ENCODE data around the gene SDF2L1.

The SDF2L1 gene

GRCh38 chr22:21632237-21632895 is 9.7 kb upstream of the SDF2L1 start, which contains the start of gene CCDC116:
Gene CCDC116 (plus strand): TSS chr22:21632760. CDS start chr22:21633182, 422 bp downstream.
- no peak for DNase-seq (ENCODE audit: low spot score)
- no peak for TF ChIP-seq CTCF (IDR thresholded peaks at IDR 0.05; ENCODE audit: borderline replicate concordance, control extremely low read depth, extremely low read depth, insufficient read depth, missing control alignments)
- in situ Hi-C loops (cut with MboI; ENCODE audit: low sequenced_read_pairs, unreplicated experiment): no loop called here

- no peak for TF ChIP-seq CTCF (IDR thresholded peaks at IDR 0.05; ENCODE audit: borderline replicate concordance, control extremely low read depth, extremely low read depth, insufficient read depth, missing control alignments)
- in situ Hi-C loops (cut with MboI; ENCODE audit: low sequenced_read_pairs, unreplicated experiment): no loop called here
- no peak for DNase-seq (ENCODE audit: low spot score)
Observed at GRCh38 chr22:21632931-21633330, 9.2 kb upstream of the SDF2L1 start.

- in situ Hi-C loops (cut with MboI; ENCODE audit: low sequenced_read_pairs, unreplicated experiment): no loop called here
- no peak for DNase-seq (ENCODE audit: low spot score)
- TF ChIP-seq CTCF (IDR thresholded peaks at IDR 0.05; ENCODE audit: borderline replicate concordance, control extremely low read depth, extremely low read depth, insufficient read depth, missing control alignments): no peak
Observed at GRCh38 chr22:21633481-21633880, 8.6 kb upstream of the SDF2L1 start.

GRCh38 chr22:21634081-21634480 is 8.0 kb upstream of the SDF2L1 start:
- in situ Hi-C loops (cut with MboI; ENCODE audit: low sequenced_read_pairs, unreplicated experiment): no loop called here
- TF ChIP-seq CTCF (IDR thresholded peaks at IDR 0.05; ENCODE audit: borderline replicate concordance, control extremely low read depth, extremely low read depth, insufficient read depth, missing control alignments): no peak
- DNase-seq (ENCODE audit: low spot score): no peak

- DNase-seq (ENCODE audit: low spot score): no peak
- in situ Hi-C loops (cut with MboI; ENCODE audit: low sequenced_read_pairs, unreplicated experiment): no loop called here
- no peak for TF ChIP-seq CTCF (IDR thresholded peaks at IDR 0.05; ENCODE audit: borderline replicate concordance, control extremely low read depth, extremely low read depth, insufficient read depth, missing control alignments)
Observed at GRCh38 chr22:21634844-21635243, 7.3 kb upstream of the SDF2L1 start.

GRCh38 chr22:21635771-21636510 is 6.2 kb upstream of the SDF2L1 start:
- no peak for TF ChIP-seq CTCF (IDR thresholded peaks at IDR 0.05; ENCODE audit: borderline replicate concordance, control extremely low read depth, extremely low read depth, insufficient read depth, missing control alignments)
- in situ Hi-C loops (cut with MboI; ENCODE audit: low sequenced_read_pairs, unreplicated experiment): no loop called here
- DNase-seq (ENCODE audit: low spot score): no peak
